ENCODE measurements around the gene TNRC6B.

The TNRC6B gene

GRCh38 chr22:40330086-40330485 is 152.4 kb downstream of the TNRC6B start:
- no peak for DNase-seq

GRCh38 chr22:40330615-40331014 is 152.9 kb downstream of the TNRC6B start:
- no peak for DNase-seq

GRCh38 chr22:40331706-40332105 is 154.0 kb downstream of the TNRC6B start:
- no peak for DNase-seq

GRCh38 chr22:40332319-40332781 is 154.6 kb downstream of the TNRC6B start:
- no peak for DNase-seq

- DNase-seq = no peak
These were observed 156.3 kb downstream of the TNRC6B start for GRCh38 chr22:40334060-40334459.

- peak; percentile 6 for DNase-seq
These were observed 157.2 kb downstream of the TNRC6B start for GRCh38 chr22:40334899-40335298.

GRCh38 chr22:40335358-40335757 is 157.6 kb downstream of the TNRC6B start:
- no peak for DNase-seq

- DNase-seq = no peak
These were observed 162.3 kb downstream of the TNRC6B start for GRCh38 chr22:40340044-40340443.

GRCh38 chr22:40341604-40342003 is 163.9 kb downstream of the TNRC6B start:
- DNase-seq = no peak

GRCh38 chr22:40342521-40342920 is 164.8 kb downstream of the TNRC6B start:
- DNase-seq = no peak

- peak; percentile 64 for DNase-seq
These were observed 167.5 kb downstream of the TNRC6B start for GRCh38 chr22:40345271-40345670.

- peak; percentile 79 for DNase-seq
These were observed 168.1 kb downstream of the TNRC6B start for GRCh38 chr22:40345815-40346184.

- DNase-seq = peak; percentile 92
These were observed 168.7 kb downstream of the TNRC6B start, which contains the start of gene ADSL for GRCh38 chr22:40346185-40347118. Gene ADSL (plus strand): TSS chr22:40346500. CDS start chr22:40346559, 59 bp downstream.

GRCh38 chr22:40347300-40347699 is 169.6 kb downstream of the TNRC6B start:
- no peak for DNase-seq

- peak; percentile 71 for DNase-seq
These were observed 170.4 kb downstream of the TNRC6B start for GRCh38 chr22:40348025-40348658.

- no peak for DNase-seq
These were observed 175.0 kb downstream of the TNRC6B start for GRCh38 chr22:40352763-40353162.

GRCh38 chr22:40361100-40361499 is 183.4 kb downstream of the TNRC6B start:
- DNase-seq = no peak

- no peak for DNase-seq
These were observed 185.3 kb downstream of the TNRC6B start for GRCh38 chr22:40363059-40363458.

GRCh38 chr22:40364431-40364830 is 186.7 kb downstream of the TNRC6B start:
- no peak for DNase-seq

GRCh38 chr22:40366068-40366467 is 188.3 kb downstream of the TNRC6B start:
- no peak for DNase-seq

GRCh38 chr22:40367342-40367741 is 189.6 kb downstream of the TNRC6B start:
- no peak for DNase-seq

GRCh38 chr22:40368016-40368415 is 190.3 kb downstream of the TNRC6B start:
- no peak for DNase-seq

GRCh38 chr22:40368836-40369235 is 191.1 kb downstream of the TNRC6B start:
- DNase-seq = no peak

GRCh38 chr22:40374567-40374966 is 196.8 kb downstream of the TNRC6B start:
- DNase-seq = no peak
